ENCODE results near the gene C22orf23. TPM values are rescaled to one million over a fixed set of nuclear protein-coding genes. Genes with fewer than 3 reads are reported as not detected.
"Not testable (repeated sequence)": the region's sequence is repeated elsewhere in the genome, so short reads cannot be mapped to it uniquely, and the experiment has no call there.

The C22orf23 gene
- total RNA-seq, 1 donor from 2014 or later = 0.93 TPM

DNA sequence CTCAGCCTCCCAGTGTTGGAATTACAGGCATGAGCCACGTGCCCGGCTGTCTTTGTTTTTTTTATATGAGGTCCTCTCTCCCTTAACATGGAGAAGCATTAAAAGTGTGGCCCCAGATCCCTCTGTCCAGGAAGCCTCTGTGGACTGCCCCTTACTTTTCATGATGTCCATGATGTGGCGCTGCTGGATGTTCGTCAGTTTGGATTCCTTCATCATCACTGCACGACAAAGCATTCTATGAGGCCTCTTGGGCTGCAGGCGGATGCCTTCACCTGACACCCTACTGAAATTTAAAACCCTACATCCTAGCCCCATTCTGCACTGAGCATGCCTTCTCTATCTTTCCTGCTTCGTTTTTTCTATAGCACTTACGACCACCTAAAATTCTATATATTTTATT is 2.1 kb downstream of the C22orf23 start:
- Mint-ChIP-seq H3K36me3 (ENCODE audit: insufficient read depth) (peaks cover 2% of the 10 kb centered on the region), H3K27ac (no peak overlapping the region), H3K9me3 (ENCODE audit: low read depth) (no peaks in the 10 kb centered on the region), H3K27me3 (peaks cover 4% of the 10 kb centered on the region), H3K4me1 (ENCODE audit: low read depth) (peaks cover 21% of the 10 kb centered on the region), H3K4me3 (ENCODE audit: low read depth) (no peak overlapping the region)
- DNase-seq (ENCODE audit: low spot score, unreplicated experiment) = no peak
- TF ChIP-seq, protein P1, sequence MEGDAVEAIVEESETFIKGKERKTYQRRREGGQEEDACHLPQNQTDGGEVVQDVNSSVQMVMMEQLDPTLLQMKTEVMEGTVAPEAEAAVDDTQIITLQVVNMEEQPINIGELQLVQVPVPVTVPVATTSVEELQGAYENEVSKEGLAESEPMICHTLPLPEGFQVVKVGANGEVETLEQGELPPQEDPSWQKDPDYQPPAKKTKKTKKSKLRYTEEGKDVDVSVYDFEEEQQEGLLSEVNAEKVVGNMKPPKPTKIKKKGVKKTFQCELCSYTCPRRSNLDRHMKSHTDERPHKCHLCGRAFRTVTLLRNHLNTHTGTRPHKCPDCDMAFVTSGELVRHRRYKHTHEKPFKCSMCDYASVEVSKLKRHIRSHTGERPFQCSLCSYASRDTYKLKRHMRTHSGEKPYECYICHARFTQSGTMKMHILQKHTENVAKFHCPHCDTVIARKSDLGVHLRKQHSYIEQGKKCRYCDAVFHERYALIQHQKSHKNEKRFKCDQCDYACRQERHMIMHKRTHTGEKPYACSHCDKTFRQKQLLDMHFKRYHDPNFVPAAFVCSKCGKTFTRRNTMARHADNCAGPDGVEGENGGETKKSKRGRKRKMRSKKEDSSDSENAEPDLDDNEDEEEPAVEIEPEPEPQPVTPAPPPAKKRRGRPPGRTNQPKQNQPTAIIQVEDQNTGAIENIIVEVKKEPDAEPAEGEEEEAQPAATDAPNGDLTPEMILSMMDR (IDR thresholded peaks at IDR 0.05; ENCODE audit: unreplicated experiment) = no peak

DNA sequence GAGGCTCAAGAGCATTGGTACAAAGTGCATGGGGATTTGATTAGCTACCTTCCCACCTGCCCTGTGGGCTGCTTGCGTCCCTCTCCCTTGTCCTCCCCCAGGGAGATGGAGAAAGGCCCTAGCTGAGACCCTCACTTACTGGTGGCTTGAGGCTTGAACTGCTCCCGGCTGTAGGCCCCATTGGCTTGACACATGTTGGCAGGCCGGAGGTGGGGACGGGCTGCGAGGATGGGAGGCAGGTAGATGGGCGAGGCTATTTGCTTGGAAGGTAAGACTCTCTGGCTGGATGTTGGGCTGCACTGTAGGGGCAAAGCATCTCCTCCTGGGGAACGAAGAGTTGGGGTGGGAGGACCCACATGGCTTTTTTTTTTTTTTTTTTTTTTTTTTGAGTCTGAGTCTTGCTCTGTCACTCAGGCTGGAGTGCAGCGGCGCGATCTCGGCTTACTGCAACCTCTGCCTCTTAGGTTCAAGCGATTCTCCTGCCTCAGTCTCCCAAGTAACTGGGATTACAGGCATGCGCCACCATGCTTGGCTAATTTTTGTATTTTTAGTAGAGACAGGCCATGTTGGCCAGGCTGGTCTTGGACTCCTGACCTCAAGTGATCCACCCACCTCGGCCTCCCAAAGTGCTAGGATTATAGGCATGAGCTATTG is 6.1 kb downstream of the C22orf23 start:
- H3K4me1 Mint-ChIP-seq (ENCODE audit: low read depth); H3K36me3 Mint-ChIP-seq (ENCODE audit: insufficient read depth); H3K27ac Mint-ChIP-seq; H3K27me3 Mint-ChIP-seq; DNase-seq (ENCODE audit: low spot score, unreplicated experiment); H3K9me3 Mint-ChIP-seq (ENCODE audit: low read depth); H3K4me3 Mint-ChIP-seq (ENCODE audit: low read depth): not testable (repeated sequence)

- not testable (repeated sequence) for H3K4me1 Mint-ChIP-seq (ENCODE audit: low read depth); DNase-seq (ENCODE audit: low spot score, unreplicated experiment); H3K9me3 Mint-ChIP-seq (ENCODE audit: low read depth); H3K4me3 Mint-ChIP-seq (ENCODE audit: low read depth); H3K27me3 Mint-ChIP-seq; H3K27ac Mint-ChIP-seq
- peaks cover 14% of the 10 kb centered on the region for H3K36me3 Mint-ChIP-seq (ENCODE audit: insufficient read depth)
Measured at GRCh38 chr22:37944423-37944822, 9.0 kb downstream of the C22orf23 start.

GRCh38 chr22:37943825-37944198 is 9.6 kb downstream of the C22orf23 start:
- H3K27ac Mint-ChIP-seq = no peak overlapping the region
- TF ChIP-seq, protein P1 (IDR thresholded peaks at IDR 0.05; ENCODE audit: unreplicated experiment) = no peak
- H3K36me3 Mint-ChIP-seq (ENCODE audit: insufficient read depth) = peaks cover 14% of the 10 kb centered on the region
- no peak for DNase-seq (ENCODE audit: low spot score, unreplicated experiment)
- no peaks in the 10 kb centered on the region for H3K27me3 Mint-ChIP-seq
- no peaks in the 10 kb centered on the region for H3K9me3 Mint-ChIP-seq (ENCODE audit: low read depth)
- H3K4me3 Mint-ChIP-seq (ENCODE audit: low read depth) = no peak overlapping the region
- peaks cover 2% of the 10 kb centered on the region for H3K4me1 Mint-ChIP-seq (ENCODE audit: low read depth)

- H3K4me1 Mint-ChIP-seq (ENCODE audit: low read depth) = peaks cover 2% of the 10 kb centered on the region
- no peak overlapping the region for H3K27ac Mint-ChIP-seq
- H3K4me3 Mint-ChIP-seq (ENCODE audit: low read depth) = no peak overlapping the region
- no peaks in the 10 kb centered on the region for H3K9me3 Mint-ChIP-seq (ENCODE audit: low read depth)
- TF ChIP-seq, protein P1 (IDR thresholded peaks at IDR 0.05; ENCODE audit: unreplicated experiment) = no peak
- DNase-seq (ENCODE audit: low spot score, unreplicated experiment) = no peak
- H3K27me3 Mint-ChIP-seq = no peaks in the 10 kb centered on the region
- H3K36me3 Mint-ChIP-seq (ENCODE audit: insufficient read depth) = peaks cover 14% of the 10 kb centered on the region
Measured at GRCh38 chr22:37943136-37943824, 10.1 kb downstream of the C22orf23 start.

DNA sequence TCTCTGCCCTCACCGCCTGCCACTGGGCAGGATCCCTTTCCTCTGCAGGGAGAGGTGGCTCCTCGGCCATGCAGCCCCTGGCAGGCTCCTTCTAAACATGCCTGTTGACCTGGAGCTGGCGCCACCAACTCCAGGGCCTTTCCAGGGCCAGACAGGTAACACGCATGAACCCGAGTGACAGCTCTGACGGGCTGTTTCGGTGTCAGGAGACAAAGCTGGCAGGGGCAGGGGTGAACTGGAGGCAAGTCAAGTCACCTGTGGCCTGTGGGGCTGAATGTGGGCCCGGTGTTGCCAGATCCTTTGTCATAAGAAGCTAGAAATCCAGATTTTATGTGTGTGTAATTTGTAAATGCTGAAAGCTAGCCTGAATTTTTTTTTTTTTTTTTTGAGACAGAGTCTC is 11.3 kb downstream of the C22orf23 start:
- H3K4me3 Mint-ChIP-seq (ENCODE audit: low read depth) = no peak overlapping the region

More for the DNA sequence above, 11.3 kb downstream of the C22orf23 start:
- H3K4me1 Mint-ChIP-seq (ENCODE audit: low read depth) = peaks cover 2% of the 10 kb centered on the region
- H3K27me3 Mint-ChIP-seq = no peaks in the 10 kb centered on the region
- no peaks in the 10 kb centered on the region for H3K9me3 Mint-ChIP-seq (ENCODE audit: low read depth)
- TF ChIP-seq, protein P1 (IDR thresholded peaks at IDR 0.05; ENCODE audit: unreplicated experiment) = no peak
- H3K27ac Mint-ChIP-seq = no peak overlapping the region
- H3K36me3 Mint-ChIP-seq (ENCODE audit: insufficient read depth) = peaks cover 19% of the 10 kb centered on the region
- no peak for DNase-seq (ENCODE audit: low spot score, unreplicated experiment)
